ENCODE measurements around the gene POU6F1.

DNA sequence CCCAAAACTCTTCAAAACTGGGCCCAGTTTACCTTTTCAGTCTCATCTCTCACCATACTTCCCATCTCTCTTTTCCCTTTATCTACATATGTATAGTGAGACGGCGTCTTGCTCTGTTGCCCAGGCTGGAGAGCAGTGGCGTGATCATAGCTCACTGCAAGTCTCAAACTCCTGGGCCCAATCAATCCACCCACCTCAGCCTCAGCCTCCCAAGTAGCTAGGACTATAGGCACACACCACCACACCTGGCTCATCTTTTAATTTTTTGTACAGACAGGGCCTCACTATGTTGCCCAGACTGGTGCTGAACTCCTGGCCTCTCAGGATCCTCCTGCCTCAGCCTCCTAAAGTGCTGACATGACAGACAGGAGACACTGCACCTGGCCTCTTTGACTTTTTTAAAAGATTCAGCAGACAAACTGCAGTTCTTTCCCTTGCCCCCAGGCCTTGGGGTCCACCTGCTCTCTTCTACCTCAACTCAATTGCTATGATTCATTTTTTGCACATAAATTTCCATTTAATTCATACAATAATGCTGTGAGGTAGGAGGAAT is 78.5 kb downstream of the POU6F1 start:
- no peak for TF ChIP-seq EZH2phosphoT487 (IDR thresholded peaks at IDR 0.05; ENCODE audit: borderline replicate concordance, low read depth, low read length)
- TF ChIP-seq, protein P1, sequence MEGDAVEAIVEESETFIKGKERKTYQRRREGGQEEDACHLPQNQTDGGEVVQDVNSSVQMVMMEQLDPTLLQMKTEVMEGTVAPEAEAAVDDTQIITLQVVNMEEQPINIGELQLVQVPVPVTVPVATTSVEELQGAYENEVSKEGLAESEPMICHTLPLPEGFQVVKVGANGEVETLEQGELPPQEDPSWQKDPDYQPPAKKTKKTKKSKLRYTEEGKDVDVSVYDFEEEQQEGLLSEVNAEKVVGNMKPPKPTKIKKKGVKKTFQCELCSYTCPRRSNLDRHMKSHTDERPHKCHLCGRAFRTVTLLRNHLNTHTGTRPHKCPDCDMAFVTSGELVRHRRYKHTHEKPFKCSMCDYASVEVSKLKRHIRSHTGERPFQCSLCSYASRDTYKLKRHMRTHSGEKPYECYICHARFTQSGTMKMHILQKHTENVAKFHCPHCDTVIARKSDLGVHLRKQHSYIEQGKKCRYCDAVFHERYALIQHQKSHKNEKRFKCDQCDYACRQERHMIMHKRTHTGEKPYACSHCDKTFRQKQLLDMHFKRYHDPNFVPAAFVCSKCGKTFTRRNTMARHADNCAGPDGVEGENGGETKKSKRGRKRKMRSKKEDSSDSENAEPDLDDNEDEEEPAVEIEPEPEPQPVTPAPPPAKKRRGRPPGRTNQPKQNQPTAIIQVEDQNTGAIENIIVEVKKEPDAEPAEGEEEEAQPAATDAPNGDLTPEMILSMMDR (conservative IDR thresholded peaks at IDR 0.05; ENCODE audit: low read length), result no peak
